Muscle of arm (tissue), 12 donors: ENCODE measurements around the gene GGCT. TPM values are rescaled to one million over a fixed set of nuclear protein-coding genes. Genes with fewer than 3 reads are reported as not detected.

ENCODE experiments used
- polyA plus RNA-seq, 12 donors: library from polyadenylated mRNA; unstranded; fragments of 120-200 nt; gene quantifications; one replicate each; pipeline ENCODE4 v1.2.1, GENCODE V29; 2013; ENCODE audit not compliant: insufficient read length in 12 of 12

GGCT gene
- polyA plus RNA-seq, 12 donors, result 29.2 to 50.2 (median 40.7) TPM; not detected in 1

Other genes starting within 250 kb of the GGCT start
- gene ZNRF2, start 220.2 kb downstream of the GGCT start, polyA plus RNA-seq, result 10 to 100 TPM in 10 of 12 donors, 1 to 10 TPM in 1, not detected in 1; 9.0 to 14.8 (median 11.4) TPM
- 10 to 100 TPM in 10 of 12 donors, 1 to 10 TPM in 1, not detected in 1; 9.6 to 20.8 (median 15.7) TPM for gene NOD1, start 26.0 kb downstream of the GGCT start, polyA plus RNA-seq
- 100 to 1,000 TPM in 1 of 12 donors, 10 to 100 TPM in 10, not detected in 1; 52.7 to 109 (median 74.4) TPM for gene GARS1, start 90.0 kb upstream of the GGCT start, polyA plus RNA-seq
- 1 to 10 TPM in 10 of 12 donors, under 1 TPM in 1, not detected in 1; 0.97 to 8.0 (median 3.3) TPM for gene CRHR2, start 177.6 kb upstream of the GGCT start, polyA plus RNA-seq
- 10 to 100 TPM in 3 of 12 donors, 1 to 10 TPM in 8, not detected in 1; 2.8 to 11.9 (median 9.4) TPM for gene INMT, start 247.3 kb upstream of the GGCT start, polyA plus RNA-seq